H9 (cell line): ENCODE data around the gene MSH3. TPM values are rescaled to one million over a fixed set of nuclear protein-coding genes. Genes with fewer than 3 reads are reported as not detected.

Source experiments
- DNase-seq: peaks from one replicate; pipeline ENCODE4 v3.0.0-alpha.2; 2017
- H2AFZ ChIP-seq: one replicate; pipeline ENCODE4 v1.6.1; 2013; ENCODE audit warnings: mild to moderate bottlenecking, low read length, control low read depth, moderate library complexity
- H2AK5ac ChIP-seq: 2 replicates; pipeline ENCODE4 v1.6.1; 2013; ENCODE audit warnings: low read length, control low read depth, mixed read lengths; ENCODE audit not compliant: insufficient read length
- H2BK120ac ChIP-seq: one replicate; pipeline ENCODE4 v1.6.1; 2013; ENCODE audit warnings: low read depth, mild to moderate bottlenecking, low read length, control low read depth, inconsistent platforms; ENCODE audit not compliant: poor library complexity, severe bottlenecking
- H2BK12ac ChIP-seq: 2 replicates; pipeline ENCODE4 v1.6.1; 2013; ENCODE audit warnings: low read length, control low read depth, mixed read lengths, low read depth; ENCODE audit not compliant: insufficient read length
- H2BK15ac ChIP-seq: 2 replicates; pipeline ENCODE4 v1.6.1; 2013; ENCODE audit warnings: low read depth, low read length, control low read depth
- H2BK20ac ChIP-seq: one replicate; pipeline ENCODE4 v1.6.1; 2013; ENCODE audit warnings: low read depth, mild to moderate bottlenecking, low read length, control low read depth, inconsistent platforms; ENCODE audit not compliant: poor library complexity, severe bottlenecking
- H2BK5ac ChIP-seq: 2 replicates; pipeline ENCODE4 v1.6.1; 2013; ENCODE audit warnings: low read length, control low read depth, mixed read lengths; ENCODE audit not compliant: insufficient read length
- H3K14ac ChIP-seq: 2 replicates; pipeline ENCODE4 v1.6.1; 2013; ENCODE audit warnings: low read length, control low read depth; ENCODE audit not compliant: insufficient read depth
- H3K18ac ChIP-seq: 2 replicates; pipeline ENCODE4 v1.6.1; 2013; ENCODE audit warnings: low read depth, mild to moderate bottlenecking, mixed read lengths, low read length, control low read depth; ENCODE audit not compliant: insufficient read length
- H3K23ac ChIP-seq: 2 replicates; pipeline ENCODE4 v1.6.1; 2013; ENCODE audit warnings: low read length, control low read depth, mixed read lengths, low read depth; ENCODE audit not compliant: insufficient read length
- H3K23me2 ChIP-seq: 2 replicates; pipeline ENCODE4 v1.6.1; 2013; ENCODE audit warnings: low read depth, mild to moderate bottlenecking, mixed read lengths, low read length, control low read depth; ENCODE audit not compliant: insufficient read length, poor library complexity, severe bottlenecking
- H3K27ac ChIP-seq: 2 replicates; pipeline ENCODE4 v1.5.1; 2013; ENCODE audit warnings: low read length, control low read depth, mixed read lengths, low read depth; ENCODE audit not compliant: insufficient read length
- H3K27me3 ChIP-seq: 2 replicates; pipeline ENCODE4 v1.6.1; 2013; ENCODE audit warnings: low read length, control low read depth, inconsistent platforms; ENCODE audit not compliant: insufficient read depth
- H3K4ac ChIP-seq: 2 replicates; pipeline ENCODE4 v1.6.1; 2013; ENCODE audit warnings: low read depth, mild to moderate bottlenecking, control low read depth, inconsistent platforms, low read length, moderate library complexity
- H3K4me1 ChIP-seq: 2 replicates; pipeline ENCODE4 v1.6.1; 2013; ENCODE audit warnings: low read length, control low read depth, inconsistent platforms; ENCODE audit not compliant: insufficient read depth
- H3K4me2 ChIP-seq: 2 replicates; pipeline ENCODE4 v1.6.1; 2013; ENCODE audit warnings: low read length, control low read depth, mixed read lengths; ENCODE audit not compliant: insufficient read length, insufficient read depth
- H3K56ac ChIP-seq: 2 replicates; pipeline ENCODE4 v1.6.1; 2013; ENCODE audit warnings: low read depth, mild to moderate bottlenecking, mixed read lengths, low read length, control low read depth; ENCODE audit not compliant: insufficient read length
- H3K79me1 ChIP-seq: 2 replicates; pipeline ENCODE4 v1.6.1; 2013; ENCODE audit warnings: low read depth, mild to moderate bottlenecking, moderate library complexity, low read length, control low read depth, inconsistent platforms; ENCODE audit not compliant: insufficient read depth, poor library complexity, severe bottlenecking
- H3K79me2 ChIP-seq: 2 replicates; pipeline ENCODE4 v1.6.1; 2013; ENCODE audit warnings: low read length, control low read depth, inconsistent platforms; ENCODE audit not compliant: insufficient read depth
- H3K9ac ChIP-seq: 2 replicates; pipeline ENCODE4 v1.6.1; 2013; ENCODE audit warnings: low read length, control low read depth, mixed read lengths; ENCODE audit not compliant: insufficient read length; ENCODE audit errors: extremely low read depth
- H3K9me3 ChIP-seq: one replicate; pipeline ENCODE4 v1.6.1; 2013; ENCODE audit warnings: low read depth, low read length, inconsistent platforms; ENCODE audit not compliant: control insufficient read depth
- H3T11ph ChIP-seq: one replicate; pipeline ENCODE4 v1.6.1; 2013; ENCODE audit warnings: mild to moderate bottlenecking, low read length, control low read depth, inconsistent platforms
- H4K20me1 ChIP-seq: one replicate; pipeline ENCODE4 v1.6.1; 2013; ENCODE audit not compliant: control insufficient read depth, insufficient read length, insufficient read depth
- H4K5ac ChIP-seq: 2 replicates; pipeline ENCODE4 v1.6.1; 2013; ENCODE audit warnings: low read depth, mild to moderate bottlenecking, mixed read lengths, low read length, control low read depth; ENCODE audit not compliant: insufficient read length
- H4K8ac ChIP-seq: replicated peaks from 2 replicates; pipeline ENCODE4 v1.6.1; 2013; ENCODE audit warnings: low read length, control low read depth, mixed read lengths, low read depth; ENCODE audit not compliant: insufficient read length
- H4K91ac ChIP-seq: 2 replicates; pipeline ENCODE4 v1.6.1; 2013; ENCODE audit warnings: low read depth, mild to moderate bottlenecking, moderate library complexity, mixed read lengths, low read length, control low read depth; ENCODE audit not compliant: insufficient read length
- H3K27ac Mint-ChIP-seq, 3 experiments: 2 replicates in 2 of 3; 3 replicates in 1 of 3; pipeline ENCODE4 v1.8.0; 2020 to 2021; ENCODE audit warnings: mixed read lengths in 3 of 3, mild to moderate bottlenecking in 1 of 3, moderate library complexity in 1 of 3
- H3K27me3 Mint-ChIP-seq: 2 replicates; pipeline ENCODE4 v1.8.0; 2021; ENCODE audit warnings: low read depth, mild to moderate bottlenecking, moderate library complexity, mixed read lengths
- H3K36me3 Mint-ChIP-seq, 3 experiments: 2 replicates in 2 of 3; 3 replicates in 1 of 3; pipeline ENCODE4 v1.8.0; 2020 to 2021; ENCODE audit warnings: low read depth in 3 of 3, mixed read lengths in 3 of 3; ENCODE audit not compliant: insufficient read depth in 1 of 3
- H3K4me1 Mint-ChIP-seq, 2 experiments: 2 replicates each; pipeline ENCODE4 v1.8.0; 2020; ENCODE audit warnings: mixed read lengths in 2 of 2
- H3K4me3 Mint-ChIP-seq, 2 experiments: 2 replicates in 1 of 2; 3 replicates in 1 of 2; pipeline ENCODE4 v1.8.0; 2020 to 2021; ENCODE audit warnings: mild to moderate bottlenecking in 2 of 2, mixed read lengths in 2 of 2, moderate library complexity in 1 of 2
- H3K9me3 Mint-ChIP-seq, 2 experiments: 2 replicates in 1 of 2; 3 replicates in 1 of 2; pipeline ENCODE4 v1.8.0; 2020; ENCODE audit warnings: mild to moderate bottlenecking in 2 of 2, mixed read lengths in 2 of 2, moderate library complexity in 1 of 2
- CTCF ChIP-seq: fragments of 200-600 bp; sonication (generic); conservative IDR thresholded peaks from 3 replicates; pipeline ENCODE4 v1.8.0; 2021; ENCODE audit warnings: antibody characterized with exemption, mild to moderate bottlenecking
- WGBS: extraction: QIAGEN DNeasy Blood & Tissue Kit; methylation state at CpG from one replicate; pipeline ENCODE4 v1.1.7; 2013; ENCODE audit warnings: missing lambda C conversion rate, low lambda C conversion rate, mixed read lengths; ENCODE audit not compliant: insufficient read length; ENCODE audit errors: extremely low coverage; 5-methylcytosine and 5-hydroxymethylcytosine counted together
- total RNA-seq: library from RNA; stranded (reverse); gene quantifications from 2 replicates; pipeline ENCODE4 v1.2.1, GENCODE V29; 2021

Gene MSH3
- total RNA-seq, 1 experiment from 2014 or later, result 17.3 TPM

- peaks cover 15 to 39% (median 32%) of the 10 kb centered on the region in 3 experiments for H3K36me3 Mint-ChIP-seq
- no peak overlapping the region for H4K91ac ChIP-seq
- no peaks in the 10 kb centered on the region for H3K79me2 ChIP-seq
- no peak for DNase-seq
- H3K27ac Mint-ChIP-seq, result no peak overlapping the region
- no peak overlapping the region for H3K18ac ChIP-seq
- TF ChIP-seq CTCF, result no peak
- no peak overlapping the region for H3K9ac ChIP-seq
- H3K9me3 Mint-ChIP-seq, result no peaks in the 10 kb centered on the region
- H3T11ph ChIP-seq, result no peak overlapping the region
- H2AFZ ChIP-seq, result no peak overlapping the region
- H3K4me1 Mint-ChIP-seq, result peaks cover 27 to 32% of the 10 kb centered on the region in 2 experiments
- no peak overlapping the region for H2BK5ac ChIP-seq
- no peak overlapping the region for H3K14ac ChIP-seq
- H4K20me1 ChIP-seq, result peaks cover 2% of the 10 kb centered on the region
- no peaks in the 10 kb centered on the region for H3K79me1 ChIP-seq
- no peak overlapping the region for H3K4ac ChIP-seq
- no peak overlapping the region for H3K4me3 Mint-ChIP-seq
- no peak overlapping the region for H2BK12ac ChIP-seq
- no peak overlapping the region for H3K4me2 ChIP-seq
- no peak overlapping the region for H4K8ac ChIP-seq
- no peaks in the 10 kb centered on the region for H3K27me3 ChIP-seq
- H2AK5ac ChIP-seq, result no peak overlapping the region
- H3K27ac ChIP-seq, result no peak overlapping the region
- no peaks in the 10 kb centered on the region for H3K9me3 ChIP-seq
- H3K23me2 ChIP-seq, result no peaks in the 10 kb centered on the region
- no peak overlapping the region for H3K56ac ChIP-seq
- no peak overlapping the region for H2BK20ac ChIP-seq
- H3K4me1 ChIP-seq, result peaks cover 4% of the 10 kb centered on the region; the same call in 1 of the 2 replicates
- no peak overlapping the region for H4K5ac ChIP-seq
- H3K23ac ChIP-seq, result no peak overlapping the region
- no CpG with 5 or more reads among the region's 2 CpGs for WGBS
- no peak overlapping the region for H2BK120ac ChIP-seq
- H3K27me3 Mint-ChIP-seq, result no peaks in the 10 kb centered on the region
- no peak overlapping the region for H2BK15ac ChIP-seq
Measured at GRCh38 chr5:80744149-80744548, 89.7 kb downstream of the MSH3 start.
